Measurements from ENCODE around the gene NXNL1. TPM values are rescaled to one million over a fixed set of nuclear protein-coding genes. Genes with fewer than 3 reads are reported as not detected.
"Not testable (repeated sequence)": the region's sequence is repeated elsewhere in the genome, so short reads cannot be mapped to it uniquely, and the experiment has no call there.

Gene NXNL1
- total and polyA plus RNA-seq, 10 donors, result not detected

- no peak for DNase-seq
- Histone ChIP-seq H3K27me3 (replicated peaks in 1 of 7) (no peaks in the 10 kb centered on the region), H3K4me1 (peaks cover 0 to 65% (median 35%) of the 10 kb centered on the region in 6 donors), H3K27ac (peak overlapping the region; percentile 13 to 85 (median 76)), H3K9me3 (no peaks in the 10 kb centered on the region), H3K4me3 (peak overlapping the region in 1 of 8 donors; percentile 24), H3K36me3 (peaks cover 0 to 34% (median 2%) of the 10 kb centered on the region in 6 donors)
- peak in 2 of 3 donors; percentile 31 to 56 for TF ChIP-seq POLR2AphosphoS5 (IDR thresholded peaks at IDR 0.05)
- TF ChIP-seq, protein P1, sequence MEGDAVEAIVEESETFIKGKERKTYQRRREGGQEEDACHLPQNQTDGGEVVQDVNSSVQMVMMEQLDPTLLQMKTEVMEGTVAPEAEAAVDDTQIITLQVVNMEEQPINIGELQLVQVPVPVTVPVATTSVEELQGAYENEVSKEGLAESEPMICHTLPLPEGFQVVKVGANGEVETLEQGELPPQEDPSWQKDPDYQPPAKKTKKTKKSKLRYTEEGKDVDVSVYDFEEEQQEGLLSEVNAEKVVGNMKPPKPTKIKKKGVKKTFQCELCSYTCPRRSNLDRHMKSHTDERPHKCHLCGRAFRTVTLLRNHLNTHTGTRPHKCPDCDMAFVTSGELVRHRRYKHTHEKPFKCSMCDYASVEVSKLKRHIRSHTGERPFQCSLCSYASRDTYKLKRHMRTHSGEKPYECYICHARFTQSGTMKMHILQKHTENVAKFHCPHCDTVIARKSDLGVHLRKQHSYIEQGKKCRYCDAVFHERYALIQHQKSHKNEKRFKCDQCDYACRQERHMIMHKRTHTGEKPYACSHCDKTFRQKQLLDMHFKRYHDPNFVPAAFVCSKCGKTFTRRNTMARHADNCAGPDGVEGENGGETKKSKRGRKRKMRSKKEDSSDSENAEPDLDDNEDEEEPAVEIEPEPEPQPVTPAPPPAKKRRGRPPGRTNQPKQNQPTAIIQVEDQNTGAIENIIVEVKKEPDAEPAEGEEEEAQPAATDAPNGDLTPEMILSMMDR (IDR thresholded peaks at IDR 0.05 in 8 of 11, conservative IDR thresholded peaks at IDR 0.05 in 3 of 11), result no peak
- intact Hi-C loops (cut with DNase I; ENCODE audit: low total_unique reads), result no loop called here
- 22 to 39% (median 27%) methylated on average over 11 to 21 of the region's 21 CpGs for WGBS, 5 donors
These were observed 39.1 kb upstream of the NXNL1 start for GRCh38 chr19:17499648-17500446.

DNA sequence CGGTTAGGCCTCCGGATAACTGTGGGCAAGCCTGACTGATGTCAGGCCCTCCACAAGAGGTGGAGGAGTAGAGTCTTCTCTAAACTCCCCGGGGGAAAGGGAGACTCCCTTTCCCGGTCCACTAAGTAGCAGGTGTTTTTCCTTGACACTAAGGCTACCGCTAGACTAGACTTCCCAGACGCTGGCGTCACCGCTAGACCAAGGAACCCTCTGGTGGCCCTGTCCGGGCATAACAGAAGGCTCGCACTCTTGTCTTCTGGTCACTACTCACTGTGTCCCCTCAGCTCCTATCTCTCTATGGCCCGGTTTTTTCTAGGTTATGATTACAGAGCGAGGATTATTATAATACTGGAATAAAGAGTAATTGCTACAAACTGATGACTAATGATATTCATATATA lies 38.3 kb upstream of the NXNL1 start:
- intact Hi-C loops (cut with DNase I; ENCODE audit: low total_unique reads); H3K27me3 ChIP-seq (replicated peaks in 1 of 7); H3K9me3 ChIP-seq; H3K4me3 ChIP-seq; DNase-seq: not testable (repeated sequence)
- H3K36me3 ChIP-seq, result peaks cover 0 to 26% (median 2%) of the 10 kb centered on the region in 6 donors
- H3K27ac ChIP-seq, result peak overlapping the region in 5 of 8 donors; percentile 48 to 85 (median 78)
- WGBS, 5 donors, result 71 to 79% (median 79%) methylated on average over 10 to 12 of the region's 12 CpGs
- H3K4me1 ChIP-seq, result peaks cover 0 to 58% (median 32%) of the 10 kb centered on the region in 6 donors

DNA sequence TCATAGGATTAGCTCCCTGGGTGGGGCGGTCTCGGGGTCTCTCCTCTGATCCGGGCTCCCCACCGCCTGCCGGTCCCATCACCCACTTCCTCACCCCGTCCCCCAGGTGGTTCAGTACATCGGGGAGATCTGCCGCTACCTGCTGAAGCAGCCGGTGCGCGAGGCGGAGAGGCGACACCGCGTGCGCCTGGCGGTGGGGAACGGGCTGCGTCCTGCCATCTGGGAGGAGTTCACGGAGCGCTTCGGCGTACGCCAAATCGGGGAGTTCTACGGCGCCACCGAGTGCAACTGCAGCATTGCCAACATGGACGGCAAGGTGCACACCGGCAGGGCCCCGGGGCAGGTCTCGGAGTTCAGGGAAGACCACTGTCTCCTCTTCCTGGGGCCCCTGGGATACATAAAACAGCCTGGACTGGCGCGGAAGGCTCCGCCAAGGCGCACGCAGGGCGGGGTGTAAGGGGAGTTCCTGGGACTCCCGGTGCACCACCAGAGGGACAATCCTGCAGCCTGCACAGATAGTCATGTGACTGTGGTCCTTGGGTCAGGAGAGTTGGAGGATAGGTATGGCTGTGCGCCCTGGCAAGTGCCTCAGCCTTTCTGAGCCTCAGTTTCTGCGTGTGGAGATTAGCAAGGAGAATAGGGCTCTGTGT lies 36.5 kb upstream of the NXNL1 start:
- Histone ChIP-seq H3K4me3 (no peak overlapping the region), H3K27me3 (replicated peaks in 1 of 7) (no peaks in the 10 kb centered on the region), H3K4me1 (peaks cover 0 to 56% (median 32%) of the 10 kb centered on the region in 6 donors), H3K36me3 (peaks cover 0 to 24% (median 2%) of the 10 kb centered on the region in 6 donors), H3K27ac (no peak overlapping the region), H3K9me3 (no peaks in the 10 kb centered on the region)
- peak in 2 of 3 donors; percentile 10 to 38 for TF ChIP-seq POLR2AphosphoS5 (IDR thresholded peaks at IDR 0.05)
- TF ChIP-seq POLR2A (IDR thresholded peaks at IDR 0.05), result no peak
- TF ChIP-seq, protein P1 (IDR thresholded peaks at IDR 0.05 in 8 of 11, conservative IDR thresholded peaks at IDR 0.05 in 3 of 11), result no peak
- WGBS, 5 donors, result 86 to 92% (median 91%) methylated on average over 28 to 41 of the region's 41 CpGs
- peak; percentile 75 for DNase-seq
- intact Hi-C loops (cut with DNase I; ENCODE audit: low total_unique reads), result loop anchor here (2.0 kb wide), 1 partner anchor 78 kb away; no protein-coding TSS in a partner anchor

- WGBS, 5 donors, result 19 to 31% (median 22%) methylated on average over 9 to 14 of the region's 14 CpGs
- Histone ChIP-seq H3K27ac (peak overlapping the region in 1 of 8 donors; percentile 38), H3K4me1 (peaks cover 0 to 56% (median 32%) of the 10 kb centered on the region in 6 donors), H3K36me3 (peaks cover 0 to 22% (median 2%) of the 10 kb centered on the region in 6 donors), H3K27me3 (replicated peaks in 1 of 7) (no peaks in the 10 kb centered on the region), H3K4me3 (peak overlapping the region in 1 of 8 donors; percentile 31), H3K9me3 (no peaks in the 10 kb centered on the region)
- TF ChIP-seq, protein P1 (IDR thresholded peaks at IDR 0.05 in 8 of 11, conservative IDR thresholded peaks at IDR 0.05 in 3 of 11), result peak; percentile 84 to 97 (median 94)
- no peak for TF ChIP-seq POLR2A (IDR thresholded peaks at IDR 0.05)
- TF ChIP-seq POLR2AphosphoS5 (IDR thresholded peaks at IDR 0.05), result peak; percentile 70 to 82 (median 74)
- intact Hi-C loops (cut with DNase I; ENCODE audit: low total_unique reads), result loop anchor here (2.0 kb wide), 1 partner anchor 78 kb away; no protein-coding TSS in a partner anchor
- DNase-seq, result peak; percentile 95
These were observed 35.7 kb upstream of the NXNL1 start for GRCh38 chr19:17496337-17496997.

All from spleen (tissue), 11 donors.